Pons (tissue), 1 donor: ENCODE results near the gene TCEA2.

ENCODE experiments used
- DNase-seq: peaks from one replicate; pipeline ENCODE4 v3.0.0-alpha.2; 2016; ENCODE audit warnings: low spot score

TCEA2 gene

DNA sequence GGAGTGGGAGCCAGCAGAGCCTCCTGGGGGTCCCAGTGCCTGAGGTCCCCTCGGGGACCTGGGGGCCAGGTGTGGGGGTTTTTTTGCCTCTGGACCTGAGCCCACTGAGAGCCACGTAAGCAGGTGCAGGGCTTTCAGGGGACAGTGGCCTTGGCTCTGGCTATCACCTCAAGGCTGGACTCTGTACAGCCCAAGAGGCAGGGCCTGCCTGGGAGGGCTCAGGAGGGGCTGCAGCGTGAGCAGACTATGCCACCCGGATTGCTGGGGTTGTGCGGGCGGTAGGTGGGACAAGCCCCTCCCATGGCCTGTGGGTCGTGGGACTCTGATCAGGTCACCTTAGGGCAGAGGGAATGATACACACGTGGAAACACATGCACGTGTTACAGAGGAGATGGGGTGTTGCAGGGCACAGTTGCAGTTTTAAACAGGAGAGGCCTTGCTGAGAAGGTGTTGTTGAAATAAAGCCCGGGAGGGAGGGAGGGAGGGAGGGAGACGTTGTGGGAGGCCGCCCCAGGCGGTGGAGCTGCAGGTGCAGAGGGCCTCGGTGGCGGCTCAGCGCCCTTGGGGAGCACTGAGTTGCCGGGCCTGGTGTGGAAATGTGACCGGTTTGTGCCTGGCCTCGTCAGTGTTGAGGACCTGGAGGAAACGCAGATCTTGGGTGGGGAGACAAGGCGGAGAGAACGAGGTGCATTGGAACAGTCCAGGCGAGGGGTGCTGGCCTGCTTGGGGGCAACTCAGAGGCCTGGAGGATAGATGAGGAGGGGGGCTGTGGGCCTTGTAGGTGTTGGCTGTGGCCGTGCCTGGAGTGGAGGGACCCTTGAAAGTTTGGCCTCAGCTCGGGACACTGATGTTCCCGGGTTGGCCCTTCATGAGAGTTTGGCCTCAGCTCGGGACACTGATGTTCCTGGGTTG is 2.3 kb downstream of the TCEA2 start:
- DNase-seq: no peak

DNA sequence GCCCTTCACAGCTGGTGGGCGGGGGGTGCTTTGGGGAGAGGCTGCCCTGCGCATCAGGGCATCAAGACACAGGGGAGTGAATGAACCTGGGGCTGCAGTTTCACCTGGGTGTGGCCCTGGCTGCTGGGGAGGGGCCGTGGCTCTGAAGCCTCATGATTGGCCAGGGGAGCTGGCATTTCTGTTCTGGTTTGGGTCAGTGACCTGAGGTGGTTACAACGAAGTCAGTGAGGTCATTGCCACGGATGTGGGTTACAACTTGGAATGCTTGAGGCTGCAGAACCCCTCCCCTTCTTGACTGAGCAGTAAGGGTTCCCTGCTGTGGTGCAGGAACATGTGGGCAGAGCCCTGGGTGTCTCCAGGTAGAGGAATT is 3.0 kb downstream of the TCEA2 start:
- no peak for DNase-seq

DNA sequence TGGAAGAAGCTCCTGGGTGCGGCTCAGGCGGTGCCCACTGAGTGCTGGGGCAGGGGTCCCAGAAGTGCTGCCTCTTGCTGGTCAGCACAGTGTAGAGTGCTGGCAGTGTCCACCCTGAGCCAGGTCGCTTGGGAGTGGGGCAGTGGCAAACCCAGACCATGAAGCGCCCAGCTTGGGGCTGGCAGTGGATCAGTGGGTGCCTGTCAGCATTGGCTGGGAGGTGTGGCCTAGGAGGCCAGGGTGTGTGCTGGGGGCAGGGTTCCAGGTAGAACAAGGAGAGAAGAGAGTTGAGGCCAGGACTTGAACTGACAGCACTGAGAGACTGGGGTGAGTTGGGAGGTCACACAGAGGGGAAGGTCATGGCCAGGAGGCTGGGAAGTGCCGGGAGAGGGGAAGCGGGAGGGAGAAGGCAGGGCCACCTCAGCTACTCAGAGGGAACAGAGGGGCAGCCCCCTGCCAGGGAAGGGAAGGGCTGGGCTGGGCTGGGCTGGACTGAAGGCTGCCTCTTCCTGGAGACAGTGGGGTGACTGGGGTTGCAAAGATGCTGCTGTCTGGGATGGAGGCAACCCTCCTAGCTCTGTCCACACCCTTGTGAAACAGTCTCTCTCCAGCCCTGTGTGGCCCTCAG is 4.1 kb downstream of the TCEA2 start:
- DNase-seq: no peak

DNA sequence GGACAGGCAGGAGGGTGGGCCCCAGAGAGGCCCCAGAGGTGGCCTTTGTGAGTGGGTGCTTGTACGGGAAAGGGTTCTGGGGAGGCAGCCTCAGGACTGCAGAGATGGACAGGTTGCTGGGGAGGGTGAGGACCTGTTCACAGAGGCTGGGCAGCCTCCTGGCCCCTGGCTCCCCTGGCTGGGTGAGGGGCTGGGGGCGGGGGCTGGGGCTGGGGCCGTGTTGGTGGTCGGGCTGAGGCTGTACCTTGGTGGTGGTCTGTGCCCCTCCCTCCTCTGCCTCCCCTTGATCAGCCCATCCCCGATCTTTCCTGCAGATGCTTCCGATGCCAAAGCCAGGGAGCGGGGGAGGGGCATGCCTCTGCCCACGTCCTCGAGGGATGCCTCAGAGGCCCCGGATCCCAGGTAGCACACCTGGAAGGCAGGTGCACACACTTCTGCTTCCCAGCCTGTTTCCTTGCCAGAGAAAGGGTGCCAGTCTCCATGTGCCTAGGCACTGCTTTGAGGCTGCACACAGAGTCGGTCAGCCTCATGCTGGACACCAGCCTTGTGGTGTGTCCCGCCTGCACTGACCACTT is 4.8 kb downstream of the TCEA2 start:
- DNase-seq: no peak

DNA sequence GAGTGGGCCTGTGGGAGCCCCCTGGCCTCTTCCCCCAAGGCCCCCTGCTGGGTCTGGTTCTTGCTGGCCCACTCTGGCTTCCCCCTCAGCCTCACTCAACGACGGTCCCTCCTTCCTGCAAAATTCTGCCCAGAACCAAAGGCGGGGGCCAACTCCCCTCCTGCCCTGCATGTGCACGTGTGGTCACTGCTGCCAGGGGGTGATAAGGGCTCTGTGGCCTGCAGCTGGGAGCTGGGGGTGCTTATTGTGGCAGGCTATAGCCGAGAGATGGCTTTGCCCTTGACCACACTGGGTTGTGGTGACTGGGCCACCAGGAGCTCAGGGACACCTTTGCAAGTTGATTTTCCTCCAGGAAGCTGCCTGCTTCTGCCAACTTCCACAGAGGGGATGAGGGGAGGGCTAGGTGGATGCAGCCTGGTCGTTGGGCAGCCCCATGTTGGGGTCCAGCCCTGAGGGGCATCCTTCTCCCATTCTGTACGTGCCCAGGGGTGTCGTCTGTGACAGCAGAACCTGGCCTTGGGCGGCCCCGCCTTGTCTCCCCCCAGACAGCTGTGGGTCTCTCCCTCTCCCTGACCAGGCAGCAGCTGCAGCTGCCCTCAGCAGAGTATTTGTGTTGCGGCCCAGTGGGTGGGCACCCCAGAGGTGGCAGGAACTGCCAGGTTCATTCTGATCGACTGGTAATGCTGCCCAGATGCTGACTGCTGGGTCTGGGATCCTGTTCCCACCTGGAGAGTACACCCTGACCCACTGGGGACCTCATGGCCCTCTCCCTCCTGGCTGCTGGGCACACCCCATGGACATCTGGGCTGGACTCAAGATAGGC is 5.6 kb downstream of the TCEA2 start:
- no peak for DNase-seq

DNA sequence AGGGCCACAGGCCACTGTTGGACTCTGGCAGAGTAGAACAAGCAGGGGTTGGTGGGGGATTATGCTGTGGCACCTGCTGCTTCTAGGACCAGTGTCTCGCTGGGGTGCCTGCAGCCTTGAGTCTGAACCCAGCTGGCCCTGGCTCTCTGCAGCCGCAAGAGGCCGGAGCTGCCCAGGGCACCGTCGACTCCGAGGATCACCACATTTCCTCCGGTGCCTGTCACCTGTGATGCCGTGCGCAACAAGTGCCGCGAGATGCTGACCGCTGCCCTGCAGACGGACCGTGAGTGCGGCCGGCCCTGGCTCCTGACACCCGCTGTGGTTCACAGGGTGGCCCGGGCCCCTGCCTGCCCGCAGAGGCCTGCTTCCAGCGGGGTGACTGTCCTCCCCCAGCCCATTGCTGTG is 6.2 kb downstream of the TCEA2 start:
- DNase-seq: no peak

DNA sequence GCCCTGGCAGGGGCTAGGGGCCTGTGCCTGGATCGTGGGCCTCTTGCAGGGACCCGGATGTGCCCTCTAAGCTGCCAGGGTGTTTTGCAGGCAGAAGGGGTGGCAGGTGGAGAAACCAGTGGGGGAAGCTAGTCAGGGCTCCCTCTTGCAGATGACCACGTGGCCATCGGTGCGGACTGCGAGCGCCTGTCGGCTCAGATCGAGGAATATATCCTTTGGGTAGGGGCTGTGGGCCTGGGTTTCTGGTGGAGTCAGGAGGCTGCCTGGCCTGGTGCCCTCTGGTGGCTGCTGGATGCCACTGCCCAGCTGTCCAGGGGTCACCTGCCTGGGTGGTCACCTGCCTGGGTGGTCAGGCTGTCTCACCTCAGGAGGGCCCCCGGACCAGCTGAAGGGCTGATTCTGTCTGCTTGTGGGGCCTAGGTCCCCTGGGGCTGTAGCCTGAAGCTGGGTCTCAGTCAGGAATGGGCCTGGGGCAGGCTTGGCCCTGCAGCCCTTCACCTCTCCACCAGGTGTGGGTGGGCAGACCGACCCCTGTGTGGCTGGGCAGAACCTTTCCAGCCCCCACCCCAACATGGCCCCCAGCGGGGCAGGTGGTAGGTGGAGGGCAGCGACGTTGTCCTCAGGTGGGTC is 6.7 kb downstream of the TCEA2 start:
- no peak for DNase-seq

DNA sequence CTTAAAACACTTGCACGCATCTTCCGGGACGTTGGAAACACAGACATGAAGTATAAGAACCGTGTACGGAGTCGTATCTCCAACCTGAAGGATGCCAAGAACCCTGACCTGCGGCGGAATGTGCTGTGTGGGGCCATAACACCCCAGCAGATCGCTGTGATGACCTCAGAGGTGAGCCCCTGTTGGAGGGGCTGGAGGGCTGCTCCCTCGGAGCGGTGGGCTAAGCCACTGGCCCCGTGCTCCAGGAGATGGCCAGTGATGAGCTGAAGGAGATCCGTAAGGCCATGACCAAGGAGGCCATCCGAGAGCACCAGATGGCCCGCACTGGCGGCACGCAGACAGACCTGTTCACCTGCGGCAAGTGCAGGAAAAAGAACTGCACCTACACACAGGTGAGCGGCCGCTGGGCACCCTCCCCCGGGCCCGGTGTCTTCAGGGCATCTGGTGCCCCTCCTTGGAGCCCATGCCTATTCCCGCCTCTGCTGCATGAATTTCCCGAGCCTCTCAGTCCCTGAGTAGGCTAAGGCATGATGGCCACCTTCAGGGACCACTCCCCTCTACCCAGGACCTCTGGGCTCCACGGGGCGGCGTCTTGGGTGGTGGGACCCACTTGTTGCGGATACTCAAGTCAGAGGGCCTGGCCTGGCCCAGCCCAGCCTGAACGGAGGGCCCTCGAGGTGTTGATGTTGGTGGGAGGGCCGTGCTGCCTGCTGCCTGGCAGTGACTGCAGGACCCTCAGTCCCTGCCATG is 7.4 kb downstream of the TCEA2 start:
- no peak for DNase-seq

DNA sequence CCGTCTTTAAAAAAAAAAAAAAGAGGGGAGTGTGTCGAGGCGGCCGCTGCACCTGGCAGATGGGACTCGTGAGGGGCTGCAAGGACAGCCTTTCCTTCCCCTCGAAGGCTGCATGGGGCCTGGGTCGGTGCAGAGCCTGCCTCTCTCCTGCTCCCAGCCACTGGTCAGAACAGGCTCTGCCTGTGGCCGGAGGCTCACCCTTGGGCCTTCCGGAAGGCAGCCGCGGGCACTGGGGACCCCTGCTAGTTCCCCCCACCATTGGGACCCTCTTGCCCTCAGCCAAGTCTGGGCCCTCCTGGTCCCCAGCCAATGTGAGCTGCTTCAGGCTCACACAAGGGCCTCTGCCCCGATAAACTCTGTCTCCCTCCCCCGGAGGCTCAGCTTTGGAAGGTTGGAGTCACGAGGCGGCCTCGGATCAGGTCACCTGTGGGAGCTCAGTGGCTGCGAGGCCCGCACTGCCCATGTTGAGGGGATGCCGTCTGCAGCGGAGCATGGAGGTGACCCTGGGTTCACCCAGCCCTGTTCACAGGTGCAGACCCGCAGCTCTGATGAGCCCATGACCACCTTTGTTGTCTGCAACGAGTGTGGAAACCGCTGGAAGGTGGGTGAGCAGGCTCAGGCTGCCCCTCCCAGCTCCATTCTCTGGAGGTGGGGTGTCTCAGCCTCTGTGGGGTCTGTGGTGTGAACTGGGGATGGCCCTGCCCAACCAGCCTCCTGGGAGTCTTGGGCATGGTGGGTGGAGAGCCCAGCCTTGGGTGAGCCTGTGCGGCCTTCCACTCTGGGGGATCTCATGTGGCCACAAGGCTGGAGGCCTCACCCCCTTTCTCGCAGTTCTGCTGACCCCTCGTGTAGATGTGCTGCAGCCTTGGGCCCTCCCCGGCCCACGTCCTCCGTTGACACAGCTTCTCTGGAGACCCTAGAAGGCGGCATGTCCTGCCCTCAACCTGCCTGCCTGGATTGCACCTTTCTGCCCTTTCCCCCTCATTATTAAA is 8.6 kb downstream of the TCEA2 start:
- no peak for DNase-seq

DNA sequence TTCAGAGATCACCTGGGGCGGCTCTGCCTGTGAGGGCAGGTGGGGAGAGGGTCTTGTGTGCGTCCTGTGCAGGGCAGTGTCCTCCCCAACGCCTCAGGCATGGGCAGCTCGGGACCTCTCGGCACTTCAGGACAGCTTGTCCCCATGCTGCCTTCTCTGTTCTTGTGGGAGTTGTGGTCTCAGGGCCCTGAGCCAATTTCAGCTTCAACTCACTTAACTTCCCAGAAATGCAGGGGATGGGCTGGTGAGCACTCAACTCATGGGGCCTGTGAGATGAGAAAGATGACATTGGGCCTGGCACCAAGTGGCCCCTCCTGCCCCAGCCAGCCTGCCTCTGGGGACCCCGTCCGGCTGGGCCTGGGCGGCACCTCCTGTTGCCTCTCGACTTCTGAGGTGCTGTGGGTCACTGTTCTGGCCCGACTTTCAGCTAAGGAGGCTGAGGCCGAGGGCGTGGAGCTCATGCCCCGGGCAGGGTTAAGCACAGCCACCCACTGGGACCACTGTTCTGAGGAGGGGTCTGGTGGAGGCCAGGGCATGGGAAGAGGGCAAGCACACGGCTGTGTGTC is 9.6 kb downstream of the TCEA2 start:
- DNase-seq: no peak

DNA sequence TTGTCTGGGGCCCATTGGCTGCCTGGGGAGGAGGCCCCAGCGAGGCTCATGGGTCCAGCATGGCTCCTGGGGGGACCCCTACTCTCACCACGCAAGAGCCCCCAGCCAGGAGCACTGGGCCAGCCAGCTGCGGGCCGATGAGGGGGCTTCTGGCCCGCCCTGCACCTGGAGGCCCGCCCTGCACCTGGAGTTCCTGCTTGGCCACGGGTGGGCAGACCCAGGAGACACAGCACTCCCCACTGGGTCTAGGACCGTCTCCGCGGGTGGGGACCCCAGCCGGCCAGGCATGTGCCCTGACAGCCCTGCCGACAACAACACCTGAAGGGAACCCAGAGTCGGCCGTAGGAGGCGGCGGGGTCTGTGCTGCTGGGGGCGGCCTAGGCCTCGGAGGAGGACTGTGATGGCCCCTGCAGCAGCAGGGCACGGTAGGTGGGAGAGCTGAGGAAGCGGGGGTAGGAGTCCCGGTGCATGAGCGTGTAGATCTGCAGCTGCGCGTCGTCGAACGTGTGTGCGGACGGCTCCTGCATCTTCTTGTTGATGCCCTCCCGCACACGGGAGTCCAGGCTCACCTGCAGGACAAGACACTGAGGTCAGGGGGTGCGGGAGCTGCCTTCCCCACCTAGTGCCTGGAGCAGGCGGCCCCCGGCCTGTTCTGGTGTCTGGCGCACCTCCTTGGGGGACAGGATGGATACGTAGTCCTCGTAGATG is 10.6 kb downstream of the TCEA2 start:
- no peak for DNase-seq

DNA sequence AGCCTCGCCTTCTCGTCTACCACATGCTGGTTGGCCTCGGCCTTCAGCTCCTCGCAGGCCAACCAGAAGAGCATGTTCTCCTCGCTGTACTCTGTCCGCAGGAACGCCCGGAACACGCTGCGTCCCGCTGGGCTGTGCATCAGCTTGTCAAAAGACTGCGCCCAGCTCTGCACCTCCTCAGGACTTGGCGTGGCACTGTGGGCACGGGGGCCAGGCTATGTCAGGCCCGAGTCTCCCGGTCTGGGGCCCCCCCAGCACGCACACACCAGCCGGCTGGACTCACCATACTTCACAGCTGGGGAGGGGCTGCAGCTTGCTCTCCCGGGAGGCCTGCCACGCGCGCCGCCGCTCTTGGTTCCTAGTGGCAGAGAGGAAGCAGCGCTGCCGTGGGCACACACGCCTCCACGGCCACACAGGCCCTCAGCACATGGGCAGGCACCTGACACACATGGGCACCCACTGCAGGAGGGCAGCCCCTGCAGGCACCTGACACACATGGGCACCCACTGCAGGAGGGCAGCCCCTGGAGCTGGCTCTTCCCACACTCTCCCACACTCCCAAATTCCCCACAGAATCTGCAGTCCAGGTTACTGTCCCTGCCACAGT is 11.3 kb downstream of the TCEA2 start:
- no peak for DNase-seq

DNA sequence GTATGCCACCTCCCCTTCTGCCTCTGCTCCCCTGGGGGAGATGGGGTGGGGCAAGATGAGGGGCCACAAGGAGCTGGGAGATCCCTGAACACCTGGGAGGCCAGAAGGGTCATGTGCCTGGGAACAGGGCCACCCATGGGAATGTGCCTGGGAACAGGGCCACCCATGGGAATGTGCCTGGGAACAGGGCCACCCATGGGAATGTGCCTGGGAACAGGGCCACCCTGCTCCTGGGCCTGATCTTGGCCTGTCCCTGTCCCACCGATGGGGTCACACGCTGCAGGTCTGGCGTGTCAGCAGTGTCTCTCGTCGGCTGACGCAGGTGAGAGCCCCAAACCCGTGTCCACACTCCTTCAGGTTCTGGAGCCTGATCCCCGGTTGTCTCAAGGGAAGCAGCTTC is 12.0 kb downstream of the TCEA2 start:
- no peak for DNase-seq

DNA sequence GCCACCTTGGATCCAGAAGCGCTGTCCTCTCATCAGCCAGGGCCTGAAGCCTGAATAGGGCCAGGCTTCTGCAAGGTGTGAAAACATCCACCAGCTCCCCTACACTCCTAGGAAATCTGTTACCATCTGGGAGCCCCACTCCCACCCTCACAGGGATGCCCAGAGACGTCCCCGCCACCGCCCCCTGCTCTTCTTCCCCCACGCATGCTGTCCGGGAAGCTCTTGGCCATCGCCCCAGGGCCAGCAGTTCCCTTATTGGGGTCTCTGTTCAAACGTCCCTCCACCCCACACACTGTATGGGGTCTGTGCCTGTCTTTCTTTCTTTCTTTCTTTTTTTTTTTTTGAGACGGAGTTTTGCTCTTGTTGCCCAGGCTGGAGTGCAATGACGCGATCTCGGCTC is 12.6 kb downstream of the TCEA2 start:
- DNase-seq: no peak

DNA sequence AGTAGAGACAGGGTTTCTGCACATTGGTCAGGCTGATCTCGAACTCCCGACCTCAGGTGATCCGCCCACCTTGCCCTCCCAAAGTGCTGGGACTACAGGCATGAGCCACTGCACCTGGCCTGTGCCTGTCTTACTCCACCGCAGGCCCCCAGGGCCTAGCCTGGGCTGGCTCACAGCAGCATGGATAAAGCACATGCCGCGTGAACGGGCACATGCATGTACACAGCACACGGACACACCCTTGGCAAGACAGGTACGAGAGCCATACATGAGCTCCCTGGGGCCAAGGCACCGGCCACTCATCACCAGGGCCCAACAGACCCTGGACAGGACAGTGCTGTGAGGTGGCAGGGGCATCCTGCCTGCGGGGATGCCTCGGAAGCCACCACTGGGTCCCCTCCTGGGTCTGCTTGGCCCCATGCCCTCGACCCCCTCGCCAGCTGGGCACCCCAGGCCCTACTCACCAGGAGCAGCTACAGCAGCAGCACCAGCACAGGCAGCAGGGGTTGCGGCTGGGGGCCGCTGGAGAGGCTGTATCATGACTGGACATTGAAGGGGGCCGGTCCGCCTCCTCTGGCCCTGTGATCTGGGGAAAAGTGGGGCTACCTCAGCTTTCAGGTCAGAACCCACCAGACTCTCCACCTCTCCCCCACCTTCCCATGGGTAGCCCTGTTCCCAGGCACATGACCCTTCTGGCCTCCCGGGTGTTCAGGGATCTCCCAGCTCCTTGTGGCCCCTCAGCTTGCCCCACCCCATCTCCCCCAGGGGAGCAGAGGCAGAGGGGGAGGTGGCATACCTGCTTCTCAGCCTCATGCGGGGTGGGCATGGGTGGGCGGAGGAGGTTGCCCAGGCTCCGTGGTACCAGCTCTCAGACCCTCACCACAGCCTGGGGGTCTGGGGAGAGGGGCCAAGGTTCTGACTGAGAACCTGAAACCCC is 13.3 kb downstream of the TCEA2 start:
- no peak for DNase-seq

DNA sequence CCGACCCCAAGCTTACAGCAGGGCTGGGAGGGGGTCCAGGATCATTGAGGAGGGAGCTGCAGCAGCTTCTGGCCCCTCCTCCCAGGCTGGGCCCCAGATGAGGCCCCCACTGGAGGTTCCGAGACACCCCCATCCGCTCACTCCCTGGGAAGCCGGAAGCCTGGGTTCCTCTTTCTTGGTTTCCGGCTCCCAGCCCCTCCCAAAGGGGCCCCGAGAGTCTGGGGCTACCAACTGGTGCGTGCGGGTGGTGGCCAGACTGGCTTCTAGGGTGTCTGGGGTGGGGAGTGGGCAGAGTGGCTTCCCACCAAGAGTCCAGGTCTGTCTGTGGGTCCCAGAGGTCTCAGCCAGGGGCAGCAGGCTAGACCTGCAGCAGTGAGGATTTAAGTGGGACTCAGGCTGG is 14.1 kb downstream of the TCEA2 start:
- peak; percentile 52 for DNase-seq

DNA sequence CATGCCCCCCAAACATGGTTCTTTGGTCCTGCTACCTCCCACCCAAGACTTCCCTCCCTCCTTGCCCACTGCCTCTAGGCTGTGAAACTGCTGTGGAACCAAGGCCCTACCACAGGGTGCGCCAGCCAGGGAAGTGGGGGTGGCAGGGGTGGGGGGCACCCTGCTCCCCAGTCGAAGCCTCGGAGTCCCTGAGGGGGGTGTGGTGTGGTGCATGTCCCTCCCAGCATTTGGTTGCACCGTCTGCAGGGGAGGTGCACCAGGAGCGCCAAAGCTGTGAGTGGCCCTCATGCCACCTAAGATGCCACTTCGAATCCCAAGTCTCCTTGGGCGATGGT is 14.5 kb downstream of the TCEA2 start:
- no peak for DNase-seq
